ENCODE results near the gene STPG2. TPM values are rescaled to one million over a fixed set of nuclear protein-coding genes. Genes with fewer than 3 reads are reported as not detected.

Gene STPG2
- total RNA-seq, 1 donor from 2014 or later, result not detected

- TF ChIP-seq CTCF (IDR thresholded peaks at IDR 0.05), result no peak
- no peak for DNase-seq (ENCODE audit: low spot score in 2 of 2)
- H3K27ac ChIP-seq, result no peak overlapping the region
- intact Hi-C loops (cut with DNase I), result no loop called here
- H3K4me3 ChIP-seq, result no peak overlapping the region
- H3K27me3 ChIP-seq, result no peaks in the 10 kb centered on the region
- H3K36me3 ChIP-seq, result no peaks in the 10 kb centered on the region
- H3K9me3 ChIP-seq, result no peaks in the 10 kb centered on the region
- H3K4me1 ChIP-seq, result no peaks in the 10 kb centered on the region
These were observed 7.0 kb upstream of the STPG2 start for GRCh38 chr4:98150092-98150761.

- Histone ChIP-seq H3K4me1 (no peaks in the 10 kb centered on the region), H3K27me3 (no peaks in the 10 kb centered on the region), H3K9me3 (no peaks in the 10 kb centered on the region), H3K27ac (no peak overlapping the region), H3K36me3 (no peaks in the 10 kb centered on the region), H3K4me3 (no peak overlapping the region)
- intact Hi-C loops (cut with DNase I), result loop anchor here (10.0 kb wide), 1 partner anchor 786 kb away; no protein-coding TSS in a partner anchor
- TF ChIP-seq CTCF (IDR thresholded peaks at IDR 0.05), result no peak
- DNase-seq (ENCODE audit: low spot score in 2 of 2), result no peak
These were observed 5.6 kb upstream of the STPG2 start for GRCh38 chr4:98148856-98149255.

GRCh38 chr4:98126141-98126540 is 17.1 kb downstream of the STPG2 start:
- H3K36me3 ChIP-seq, result no peaks in the 10 kb centered on the region
- H3K4me1 ChIP-seq, result no peaks in the 10 kb centered on the region
- no peak for DNase-seq (ENCODE audit: low spot score in 2 of 2)
- intact Hi-C loops (cut with DNase I), result no loop called here
- TF ChIP-seq CTCF (IDR thresholded peaks at IDR 0.05), result no peak
- H3K4me3 ChIP-seq, result no peak overlapping the region
- H3K9me3 ChIP-seq, result no peaks in the 10 kb centered on the region
- H3K27me3 ChIP-seq, result no peaks in the 10 kb centered on the region
- H3K27ac ChIP-seq, result no peak overlapping the region

GRCh38 chr4:98125585-98125984 is 17.7 kb downstream of the STPG2 start:
- Histone ChIP-seq H3K27ac (no peak overlapping the region), H3K27me3 (no peaks in the 10 kb centered on the region), H3K4me3 (no peak overlapping the region), H3K9me3 (no peaks in the 10 kb centered on the region), H3K36me3 (no peaks in the 10 kb centered on the region), H3K4me1 (no peaks in the 10 kb centered on the region)
- DNase-seq (ENCODE audit: low spot score in 2 of 2), result no peak
- intact Hi-C loops (cut with DNase I), result no loop called here
- TF ChIP-seq CTCF (IDR thresholded peaks at IDR 0.05), result no peak

- no peaks in the 10 kb centered on the region for H3K27me3 ChIP-seq
- no peak overlapping the region for H3K4me3 ChIP-seq
- H3K4me1 ChIP-seq, result no peaks in the 10 kb centered on the region
- H3K27ac ChIP-seq, result no peak overlapping the region
- no peak for DNase-seq (ENCODE audit: low spot score in 2 of 2)
- H3K9me3 ChIP-seq, result peaks cover 0 to 6% of the 10 kb centered on the region in 2 donors
- H3K36me3 ChIP-seq, result no peaks in the 10 kb centered on the region
- TF ChIP-seq CTCF (IDR thresholded peaks at IDR 0.05), result no peak
- intact Hi-C loops (cut with DNase I), result no loop called here
These were observed 25.9 kb downstream of the STPG2 start for GRCh38 chr4:98117363-98117762.

GRCh38 chr4:98113012-98113411 is 30.3 kb downstream of the STPG2 start:
- intact Hi-C loops (cut with DNase I), result no loop called here
- TF ChIP-seq CTCF (IDR thresholded peaks at IDR 0.05), result peak in 1 of 3 experiments; percentile 29
- H3K27ac ChIP-seq, result no peak overlapping the region
- H3K9me3 ChIP-seq, result peaks cover 0 to 6% of the 10 kb centered on the region in 2 donors
- no peak overlapping the region for H3K4me3 ChIP-seq
- no peaks in the 10 kb centered on the region for H3K27me3 ChIP-seq
- no peaks in the 10 kb centered on the region for H3K4me1 ChIP-seq
- DNase-seq (ENCODE audit: low spot score in 2 of 2), result no peak
- no peaks in the 10 kb centered on the region for H3K36me3 ChIP-seq
